HepG2 (cell line): ENCODE measurements around the gene CFAP99. TPM values are rescaled to one million over a fixed set of nuclear protein-coding genes. Genes with fewer than 3 reads are reported as not detected.

ENCODE experiments used
- ATAC-seq: fragments of 200-7000 bp; cut with Tn5 transposase; 3 replicates; pipeline ENCODE4 v1.9.1; 2020; ENCODE audit warnings: mild to moderate bottlenecking, moderate library complexity
- BruUV-seq: library from RNA; stranded (reverse); fragments of 400-500 nt; replicated peaks from 2 replicates; lab custom pipeline; 2021; lab: Mats Ljungman, UMichigan
- CTCF ChIA-PET: fragments of 300-600 bp; formaldehyde crosslinking; extraction: SDS; loops from one replicate; lab custom pipeline; 2021; ENCODE audit warnings: low total read pairs, inconsistent platforms, low intra/inter-chr PET ratio; lab: Yijun Ruan, JAX
- POLR2A ChIA-PET: fragments of 350-600 bp; sonication (Branson Sonifier 250); formaldehyde crosslinking; loops from one replicate; lab custom pipeline; 2020; ENCODE audit warnings: antibody characterized with exemption, inconsistent platforms; lab: Yijun Ruan, JAX
- DNase-seq: peaks from one replicate; pipeline ENCODE4 v3.0.0-alpha.2; 2015; ENCODE audit warnings: low spot score
- FAIRE-seq: peaks from 3 replicates; lab custom pipeline; 2011; peaks lifted over from hg19 to GRCh38; lab: Jason Lieb, UNC
- H2AFZ ChIP-seq: one replicate; pipeline ENCODE4 v1.6.1; 2011; ENCODE audit warnings: low read length, inconsistent platforms
- H3K27ac ChIP-seq: fragments of 300-600 bp; 3 replicates; pipeline ENCODE4 v1.8.0; 2011; ENCODE audit warnings: mixed run types, mild to moderate bottlenecking, mixed read lengths, low read length, inconsistent platforms; ENCODE audit not compliant: insufficient read depth; ENCODE audit errors: extremely low read length
- H3K27me3 ChIP-seq, 2 experiments: fragments of 200-600 bp in 1 of 2; 2 replicates in 1 of 2; 3 replicates in 1 of 2; pipeline versions ENCODE4 v1.6.0 to v1.8.0; 2011; ENCODE audit warnings: low read length in 2 of 2, mild to moderate bottlenecking in 2 of 2, moderate library complexity in 2 of 2, inconsistent platforms in 1 of 2; ENCODE audit not compliant: insufficient read depth in 2 of 2, control insufficient read depth in 1 of 2
- H3K36me3 ChIP-seq, 2 experiments: fragments of 200-600 bp in 1 of 2; replicated peaks in 1 of 2; 2 replicates in 1 of 2; 3 replicates in 1 of 2; pipeline versions ENCODE4 v1.5.1 to v1.8.0; 2011; ENCODE audit warnings: low read length in 2 of 2, inconsistent platforms in 1 of 2; ENCODE audit not compliant: insufficient read depth in 2 of 2, control insufficient read depth in 1 of 2
- H3K4me1 ChIP-seq: 2 replicates; pipeline ENCODE4 v1.5.1; 2012; ENCODE audit warnings: low read length, inconsistent platforms; ENCODE audit not compliant: insufficient read depth
- H3K4me2 ChIP-seq: 2 replicates; pipeline ENCODE4 v1.6.0; 2011; ENCODE audit warnings: low read depth, low read length, inconsistent platforms
- H3K4me3 ChIP-seq, 3 experiments: fragments of 200-600 bp in 1 of 3; sonication (generic), shearing (Covaris generic) in 1 of 3; replicated peaks in 1 of 3; 2 replicates each; pipeline ENCODE4 v1.5.1; 2011 to 2016; ENCODE audit warnings: low read length in 3 of 3, inconsistent platforms in 2 of 3, low read depth in 2 of 3, mild to moderate bottlenecking in 2 of 3, control low read depth in 1 of 3, mixed read lengths in 1 of 3; ENCODE audit not compliant: insufficient read depth in 1 of 3
- H3K79me2 ChIP-seq: one replicate; pipeline ENCODE4 v1.6.1; 2011; ENCODE audit warnings: low read length, inconsistent platforms; ENCODE audit not compliant: insufficient read depth
- H3K9ac ChIP-seq: 2 replicates; pipeline ENCODE4 v1.6.0; 2011; ENCODE audit warnings: mild to moderate bottlenecking, low read depth, low read length, inconsistent platforms; ENCODE audit not compliant: insufficient read depth
- H3K9me3 ChIP-seq: 2 replicates; pipeline ENCODE4 v1.5.1; 2012; ENCODE audit warnings: mild to moderate bottlenecking, low read length
- H4K20me1 ChIP-seq: 2 replicates; pipeline ENCODE4 v1.6.0; 2011; ENCODE audit warnings: inconsistent platforms, mild to moderate bottlenecking, low read length, moderate library complexity; ENCODE audit not compliant: insufficient read depth
- HIC2 ChIP-seq: sonication (generic); formaldehyde crosslinking; IDR thresholded peaks from 2 replicates; pipeline ENCODE4 v1.9.0; 2022; ENCODE audit warnings: low read depth, missing genetic modification reagents
- JUNB ChIP-seq: sonication (generic); formaldehyde crosslinking; IDR thresholded peaks from 2 replicates; pipeline ENCODE4 v1.8.0; 2022; ENCODE audit warnings: missing genetic modification reagents, mild to moderate bottlenecking, borderline replicate concordance
- PPARG ChIP-seq: conservative IDR thresholded peaks from 2 replicates; pipeline ENCODE4 v1.6.1; 2016; ENCODE audit warnings: missing biosample characterization, missing genetic modification reagents
- SAP130 ChIP-seq: IDR thresholded peaks from 2 replicates; pipeline ENCODE4 v1.6.1; 2016; ENCODE audit warnings: low read depth
- SATB2 ChIP-seq: sonication (generic); formaldehyde crosslinking; IDR thresholded peaks from 2 replicates; pipeline ENCODE4 v1.5.0; 2020; ENCODE audit warnings: missing genetic modification reagents
- WIZ ChIP-seq: sonication (generic); formaldehyde crosslinking; IDR thresholded peaks from 2 replicates; pipeline ENCODE4 v1.5.1; 2020; ENCODE audit warnings: mild to moderate bottlenecking, missing genetic modification reagents
- ZBTB10 ChIP-seq: sonication (generic); formaldehyde crosslinking; IDR thresholded peaks from 2 replicates; pipeline ENCODE4 v1.4.0; 2020; ENCODE audit warnings: missing genetic modification reagents, borderline replicate concordance
- ZKSCAN1 ChIP-seq: fragments of 150-350 bp; IDR thresholded peaks from 2 replicates; pipeline ENCODE4 v1.6.1; 2014; ENCODE audit warnings: low read length
- ZNF331 ChIP-seq: sonication (generic); formaldehyde crosslinking; IDR thresholded peaks from 2 replicates; pipeline ENCODE4 v1.4.0; 2020; ENCODE audit warnings: missing genetic modification reagents
- ZNF567 ChIP-seq: sonication (generic); formaldehyde crosslinking; IDR thresholded peaks from 2 replicates; pipeline ENCODE4 v1.8.1; 2023; ENCODE audit warnings: mild to moderate bottlenecking, missing genetic modification reagents, borderline replicate concordance
- ZNF773 ChIP-seq: sonication (generic); formaldehyde crosslinking; IDR thresholded peaks from 2 replicates; pipeline ENCODE4 v1.4.0; 2020; ENCODE audit warnings: missing genetic modification reagents, borderline replicate concordance
- WGBS: methylation state at CpG from one replicate; pipeline ENCODE4 v1.1.6; 2017; ENCODE audit warnings: low lambda C conversion rate; 5-methylcytosine and 5-hydroxymethylcytosine counted together
- in situ Hi-C: cut with HindIII; loops from 2 replicates; pipeline ENCODE4 v1.10.0; 2017; ENCODE audit warnings: low pct_unique_long_range_greater_than_20kb; ENCODE audit not compliant: extremely low pct_ligation_motif_present
- intact Hi-C: fragments of 100-400 bp; cut with micrococcal nuclease; formaldehyde crosslinking; loops from one replicate; pipeline ENCODE4 v1.10.0; 2022; ENCODE audit not compliant: unreplicated experiment
- polyA plus RNA-seq, 8 experiments: library from polyadenylated mRNA; depleted of rRNA in 3 of 8; stranded (reverse) in 7 of 8; unstranded in 1 of 8; fragments of >200 nt; fragmentation: Illumina TruSeq in 4 of 8; extraction: Trizol in 4 of 8; gene quantifications; 2 replicates each; pipeline versions ENCODE4 v1.2.1 to v1.2.3, GENCODE V29; 2011 to 2016; ENCODE audit warnings: low read depth in 4 of 8, missing spikeins in 1 of 8, mixed read lengths in 1 of 8; ENCODE audit not compliant: insufficient read depth in 1 of 8
- total RNA-seq, 5 experiments: library from RNA; depleted of rRNA; stranded (reverse); fragments of >200 nt; fragmentation: Illumina TruSeq; extraction: Trizol; gene quantifications; 2 replicates each; pipeline ENCODE4 v1.2.3, GENCODE V29; 2016; ENCODE audit warnings: low read depth in 1 of 5
- TF ChIP-seq, protein P1 (sequence below): sonication (generic); formaldehyde crosslinking; IDR thresholded peaks from 2 replicates; pipeline ENCODE4 v1.9.0; 2021; ENCODE audit warnings: mild to moderate bottlenecking, missing genetic modification reagents

The CFAP99 gene
- total and polyA plus RNA-seq, 2 of the 13 experiments (the other 11 are each of a cell fraction or from before 2014, with no cell fraction given) = not detected

GRCh38 chr4:2370597-2371320 lies 48.0 kb upstream of the CFAP99 start:
- Histone ChIP-seq H2AFZ (no peak overlapping the region), H3K36me3 (no peaks in the 10 kb centered on the region), H3K27ac (no peak overlapping the region), H3K4me2 (no peak overlapping the region), H3K9ac (no peak overlapping the region), H3K27me3 (peaks cover 5 to 31% of the 10 kb centered on the region in 2 experiments; a peak in 3 of 5 replicates), H3K4me1 (no peaks in the 10 kb centered on the region), H3K79me2 (no peaks in the 10 kb centered on the region), H4K20me1 (no peaks in the 10 kb centered on the region), H3K4me3 (no peak overlapping the region), H3K9me3 (no peaks in the 10 kb centered on the region)
- in situ Hi-C loops (no loop called here), intact Hi-C loops (no loop called here)
- BruUV-seq = no TSS peak
- WGBS = 41% methylated on average over 18 of the region's 26 CpGs
- no peak for FAIRE-seq
- ATAC-seq = no peak
- CTCF ChIA-PET = no interaction called here
- DNase-seq = no peak
- POLR2A ChIA-PET = no interaction called here
- TF ChIP-seq ZBTB10 (no peak), ZNF331 (CRISPR knock-in tag) (no peak), ZNF773 (CRISPR knock-in tag) (no peak), SATB2 (CRISPR knock-in tag) (no peak), ZKSCAN1 (no peak), JUNB (CRISPR knock-in tag) (no peak), ZNF567 (CRISPR knock-in tag) (no peak), PPARG (CRISPR knock-in tag) (no peak), HIC2 (CRISPR knock-in tag) (no peak), WIZ (no peak), SAP130 (no peak)
- TF ChIP-seq, protein P1, sequence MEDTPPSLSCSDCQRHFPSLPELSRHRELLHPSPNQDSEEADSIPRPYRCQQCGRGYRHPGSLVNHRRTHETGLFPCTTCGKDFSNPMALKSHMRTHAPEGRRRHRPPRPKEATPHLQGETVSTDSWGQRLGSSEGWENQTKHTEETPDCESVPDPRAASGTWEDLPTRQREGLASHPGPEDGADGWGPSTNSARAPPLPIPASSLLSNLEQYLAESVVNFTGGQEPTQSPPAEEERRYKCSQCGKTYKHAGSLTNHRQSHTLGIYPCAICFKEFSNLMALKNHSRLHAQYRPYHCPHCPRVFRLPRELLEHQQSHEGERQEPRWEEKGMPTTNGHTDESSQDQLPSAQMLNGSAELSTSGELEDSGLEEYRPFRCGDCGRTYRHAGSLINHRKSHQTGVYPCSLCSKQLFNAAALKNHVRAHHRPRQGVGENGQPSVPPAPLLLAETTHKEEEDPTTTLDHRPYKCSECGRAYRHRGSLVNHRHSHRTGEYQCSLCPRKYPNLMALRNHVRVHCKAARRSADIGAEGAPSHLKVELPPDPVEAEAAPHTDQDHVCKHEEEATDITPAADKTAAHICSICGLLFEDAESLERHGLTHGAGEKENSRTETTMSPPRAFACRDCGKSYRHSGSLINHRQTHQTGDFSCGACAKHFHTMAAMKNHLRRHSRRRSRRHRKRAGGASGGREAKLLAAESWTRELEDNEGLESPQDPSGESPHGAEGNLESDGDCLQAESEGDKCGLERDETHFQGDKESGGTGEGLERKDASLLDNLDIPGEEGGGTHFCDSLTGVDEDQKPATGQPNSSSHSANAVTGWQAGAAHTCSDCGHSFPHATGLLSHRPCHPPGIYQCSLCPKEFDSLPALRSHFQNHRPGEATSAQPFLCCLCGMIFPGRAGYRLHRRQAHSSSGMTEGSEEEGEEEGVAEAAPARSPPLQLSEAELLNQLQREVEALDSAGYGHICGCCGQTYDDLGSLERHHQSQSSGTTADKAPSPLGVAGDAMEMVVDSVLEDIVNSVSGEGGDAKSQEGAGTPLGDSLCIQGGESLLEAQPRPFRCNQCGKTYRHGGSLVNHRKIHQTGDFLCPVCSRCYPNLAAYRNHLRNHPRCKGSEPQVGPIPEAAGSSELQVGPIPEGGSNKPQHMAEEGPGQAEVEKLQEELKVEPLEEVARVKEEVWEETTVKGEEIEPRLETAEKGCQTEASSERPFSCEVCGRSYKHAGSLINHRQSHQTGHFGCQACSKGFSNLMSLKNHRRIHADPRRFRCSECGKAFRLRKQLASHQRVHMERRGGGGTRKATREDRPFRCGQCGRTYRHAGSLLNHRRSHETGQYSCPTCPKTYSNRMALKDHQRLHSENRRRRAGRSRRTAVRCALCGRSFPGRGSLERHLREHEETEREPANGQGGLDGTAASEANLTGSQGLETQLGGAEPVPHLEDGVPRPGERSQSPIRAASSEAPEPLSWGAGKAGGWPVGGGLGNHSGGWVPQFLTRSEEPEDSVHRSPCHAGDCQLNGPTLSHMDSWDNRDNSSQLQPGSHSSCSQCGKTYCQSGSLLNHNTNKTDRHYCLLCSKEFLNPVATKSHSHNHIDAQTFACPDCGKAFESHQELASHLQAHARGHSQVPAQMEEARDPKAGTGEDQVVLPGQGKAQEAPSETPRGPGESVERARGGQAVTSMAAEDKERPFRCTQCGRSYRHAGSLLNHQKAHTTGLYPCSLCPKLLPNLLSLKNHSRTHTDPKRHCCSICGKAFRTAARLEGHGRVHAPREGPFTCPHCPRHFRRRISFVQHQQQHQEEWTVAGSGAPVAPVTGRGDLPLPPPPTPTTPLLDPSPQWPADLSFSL (CRISPR knock-in tag) = no peak
